CD14-positive monocyte (primary cell): ENCODE data around the gene FXYD1. TPM values are rescaled to one million over a fixed set of nuclear protein-coding genes. Genes with fewer than 3 reads are reported as not detected.

Experiments used
- DNase-seq, 3 donors: peaks; one replicate each; pipeline ENCODE4 v3.0.0-alpha.2; 2011 to 2022
- H2AFZ ChIP-seq: 2 replicates; pipeline ENCODE4 v1.6.0; 2012; ENCODE audit warnings: mild to moderate bottlenecking, low read depth, low read length, inconsistent platforms; ENCODE audit not compliant: insufficient read depth, poor library complexity, severe bottlenecking
- H3K27ac ChIP-seq, 2 donors: 1 replicate in 1 of 2; 2 replicates in 1 of 2; pipeline ENCODE4 v1.5.1; 2012 to 2013; ENCODE audit warnings: low read length in 2 of 2, control low read depth in 1 of 2, inconsistent platforms in 1 of 2, low read depth in 1 of 2, mild to moderate bottlenecking in 1 of 2
- H3K27me3 ChIP-seq, 2 donors: one replicate each; pipeline versions ENCODE4 v1.6.0 to v1.6.1; 2011 to 2013; ENCODE audit warnings: low read length in 2 of 2; ENCODE audit not compliant: control insufficient read depth in 2 of 2, insufficient read depth in 2 of 2
- H3K36me3 ChIP-seq, 2 donors: replicated peaks in 1 of 2; 1 replicate in 1 of 2; 2 replicates in 1 of 2; pipeline versions ENCODE4 v1.5.1 to v1.6.1; 2012 to 2013; ENCODE audit warnings: low read length in 2 of 2, control low read depth in 1 of 2, inconsistent platforms in 1 of 2, mild to moderate bottlenecking in 1 of 2; ENCODE audit not compliant: insufficient read depth in 2 of 2, control insufficient read depth in 1 of 2
- H3K4me1 ChIP-seq, 2 donors: 1 replicate in 1 of 2; 2 replicates in 1 of 2; pipeline versions ENCODE4 v1.5.1 to v1.6.1; 2012 to 2013; ENCODE audit warnings: low read length in 2 of 2, control low read depth in 1 of 2, inconsistent platforms in 1 of 2, mild to moderate bottlenecking in 1 of 2, moderate library complexity in 1 of 2; ENCODE audit not compliant: insufficient read depth in 2 of 2, control insufficient read depth in 1 of 2
- H3K4me2 ChIP-seq: replicated peaks from 2 replicates; pipeline ENCODE3; 2012; ENCODE audit warnings: low read length, moderate library complexity, mild to moderate bottlenecking; ENCODE audit not compliant: poor library complexity, severe bottlenecking; ENCODE audit errors: extremely low read depth
- H3K4me3 ChIP-seq, 3 experiments: fragments of 200-600 bp in 1 of 3; sonication (generic) in 1 of 3; replicated peaks in 1 of 3; 1 replicate in 2 of 3; 2 replicates in 1 of 3; pipeline ENCODE4 v1.5.1; 2011 to 2013; ENCODE audit warnings: low read length in 3 of 3, mild to moderate bottlenecking in 3 of 3, control low read depth in 2 of 3, low read depth in 2 of 3, inconsistent platforms in 1 of 3, moderate library complexity in 1 of 3
- H3K79me2 ChIP-seq: 2 replicates; pipeline ENCODE4 v1.6.0; 2012; ENCODE audit warnings: mild to moderate bottlenecking, control low read depth, inconsistent platforms, low read length, moderate library complexity; ENCODE audit not compliant: insufficient read depth
- H3K9ac ChIP-seq: 2 replicates; pipeline ENCODE4 v1.6.0; 2017; ENCODE audit warnings: low read length, mild to moderate bottlenecking; ENCODE audit not compliant: insufficient read depth, poor library complexity, severe bottlenecking
- H3K9me3 ChIP-seq, 2 donors: replicated peaks in 1 of 2; 1 replicate in 1 of 2; 2 replicates in 1 of 2; pipeline versions ENCODE4 v1.5.1 to v1.6.1; 2012 to 2013; ENCODE audit warnings: low read length in 2 of 2, control low read depth in 1 of 2; ENCODE audit not compliant: control insufficient read depth in 1 of 2, insufficient read depth in 1 of 2
- H4K20me1 ChIP-seq: 2 replicates; pipeline ENCODE4 v1.6.0; 2012; ENCODE audit warnings: mild to moderate bottlenecking, low read length, control low read depth, moderate library complexity; ENCODE audit not compliant: insufficient read depth
- H3K27ac Mint-ChIP-seq, 7 donors: one replicate each; pipeline ENCODE4 v1.8.0; 2020; ENCODE audit warnings: mild to moderate bottlenecking in 7 of 7, mixed read lengths in 7 of 7, moderate library complexity in 6 of 7, inconsistent platforms in 2 of 7
- H3K27me3 Mint-ChIP-seq, 3 donors: one replicate each; pipeline ENCODE4 v1.8.0; 2021 to 2022; ENCODE audit warnings: low read depth in 3 of 3, mild to moderate bottlenecking in 3 of 3, mixed read lengths in 3 of 3, moderate library complexity in 3 of 3, inconsistent platforms in 1 of 3
- H3K36me3 Mint-ChIP-seq, 2 donors: one replicate each; pipeline ENCODE4 v1.8.0; 2020; ENCODE audit warnings: mixed read lengths in 2 of 2, inconsistent platforms in 1 of 2, mild to moderate bottlenecking in 1 of 2
- H3K4me1 Mint-ChIP-seq: one replicate; pipeline ENCODE4 v1.8.0; 2020; ENCODE audit warnings: mild to moderate bottlenecking, mixed read lengths
- H3K4me3 Mint-ChIP-seq, 2 donors: one replicate each; pipeline ENCODE4 v1.8.0; 2020; ENCODE audit warnings: mild to moderate bottlenecking in 2 of 2, mixed read lengths in 2 of 2, moderate library complexity in 1 of 2
- H3K9me3 Mint-ChIP-seq, 7 donors: one replicate each; pipeline ENCODE4 v1.8.0; 2020 to 2022; ENCODE audit warnings: mixed read lengths in 7 of 7, mild to moderate bottlenecking in 6 of 7, moderate library complexity in 6 of 7, inconsistent platforms in 2 of 7
- WGBS: methylation state at CpG from one replicate; pipeline ENCODE4 v1.1.5; 2013; ENCODE audit warnings: missing lambda C conversion rate; ENCODE audit not compliant: insufficient coverage; 5-methylcytosine and 5-hydroxymethylcytosine counted together
- intact Hi-C, 2 donors: fragments of 100-400 bp; cut with micrococcal nuclease; formaldehyde crosslinking; loops; one replicate each; pipeline versions ENCODE4 v1.15.0 to v1.15.1; 2023
- polyA plus RNA-seq, 3 donors: library from polyadenylated mRNA; depleted of rRNA in 1 of 3; unstranded in 2 of 3; stranded (reverse) in 1 of 3; fragments of 300-500 nt in 2 of 3; fragments of >200 nt in 1 of 3; fragmentation: Illumina TruSeq in 2 of 3; gene quantifications; 1 replicate in 2 of 3; 2 replicates in 1 of 3; pipeline ENCODE4 v1.2.3, GENCODE V29; 2012 to 2021
- TF ChIP-seq, protein P1 (sequence below): fragments of 200-600 bp; IDR thresholded peaks from one replicate; pipeline ENCODE4 v1.8.0; 2022; ENCODE audit warnings: antibody characterized with exemption, mild to moderate bottlenecking

FXYD1 gene
- polyA plus RNA-seq, 3 donors, result 0.25 to 0.74 TPM; not detected in 1

DNA sequence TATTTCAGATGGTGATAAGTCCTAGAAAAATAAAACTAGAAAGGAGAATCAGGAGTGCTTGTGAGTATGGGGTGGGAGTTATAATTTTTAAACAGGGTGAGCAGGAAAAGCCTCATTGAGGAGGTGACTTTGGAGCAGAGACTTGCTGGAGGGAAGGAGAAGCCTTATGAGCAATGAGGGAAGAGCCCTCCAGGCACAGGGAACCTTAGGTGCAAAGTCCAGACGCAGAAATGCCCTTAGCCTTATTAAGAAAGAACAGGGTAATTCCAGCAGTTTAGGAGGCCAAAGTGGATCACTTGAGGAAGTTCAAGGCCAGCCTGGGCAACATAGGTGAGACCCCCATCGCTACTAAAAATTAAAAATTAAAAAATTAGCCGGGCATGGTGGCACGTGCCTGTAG, 44.0 kb upstream of the FXYD1 start:
- peaks cover 8% of the 10 kb centered on the region for H3K4me1 Mint-ChIP-seq
- intact Hi-C loops, result no loop called here
- H3K27me3 Mint-ChIP-seq, result peaks cover 5 to 11% (median 9%) of the 10 kb centered on the region in 3 donors
- DNase-seq, result no peak
- Histone ChIP-seq H3K9ac (no peak overlapping the region), H3K4me2 (no peak overlapping the region), H3K4me3 (no peak overlapping the region), H3K27me3 (peaks cover 0 to 6% of the 10 kb centered on the region in 2 donors), H3K79me2 (no peaks in the 10 kb centered on the region), H4K20me1 (no peaks in the 10 kb centered on the region), H3K4me1 (no peaks in the 10 kb centered on the region), H3K9me3 (no peaks in the 10 kb centered on the region), H3K27ac (no peak overlapping the region), H3K36me3 (no peaks in the 10 kb centered on the region), H2AFZ (no peak overlapping the region)
- TF ChIP-seq, protein P1, sequence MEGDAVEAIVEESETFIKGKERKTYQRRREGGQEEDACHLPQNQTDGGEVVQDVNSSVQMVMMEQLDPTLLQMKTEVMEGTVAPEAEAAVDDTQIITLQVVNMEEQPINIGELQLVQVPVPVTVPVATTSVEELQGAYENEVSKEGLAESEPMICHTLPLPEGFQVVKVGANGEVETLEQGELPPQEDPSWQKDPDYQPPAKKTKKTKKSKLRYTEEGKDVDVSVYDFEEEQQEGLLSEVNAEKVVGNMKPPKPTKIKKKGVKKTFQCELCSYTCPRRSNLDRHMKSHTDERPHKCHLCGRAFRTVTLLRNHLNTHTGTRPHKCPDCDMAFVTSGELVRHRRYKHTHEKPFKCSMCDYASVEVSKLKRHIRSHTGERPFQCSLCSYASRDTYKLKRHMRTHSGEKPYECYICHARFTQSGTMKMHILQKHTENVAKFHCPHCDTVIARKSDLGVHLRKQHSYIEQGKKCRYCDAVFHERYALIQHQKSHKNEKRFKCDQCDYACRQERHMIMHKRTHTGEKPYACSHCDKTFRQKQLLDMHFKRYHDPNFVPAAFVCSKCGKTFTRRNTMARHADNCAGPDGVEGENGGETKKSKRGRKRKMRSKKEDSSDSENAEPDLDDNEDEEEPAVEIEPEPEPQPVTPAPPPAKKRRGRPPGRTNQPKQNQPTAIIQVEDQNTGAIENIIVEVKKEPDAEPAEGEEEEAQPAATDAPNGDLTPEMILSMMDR, result no peak
- no peak overlapping the region for H3K4me3 Mint-ChIP-seq
- H3K9me3 Mint-ChIP-seq, result no peaks in the 10 kb centered on the region
- WGBS, result 98% methylated on average over 4 of the region's 4 CpGs
- H3K36me3 Mint-ChIP-seq, result no peaks in the 10 kb centered on the region
- no peak overlapping the region for H3K27ac Mint-ChIP-seq

DNA sequence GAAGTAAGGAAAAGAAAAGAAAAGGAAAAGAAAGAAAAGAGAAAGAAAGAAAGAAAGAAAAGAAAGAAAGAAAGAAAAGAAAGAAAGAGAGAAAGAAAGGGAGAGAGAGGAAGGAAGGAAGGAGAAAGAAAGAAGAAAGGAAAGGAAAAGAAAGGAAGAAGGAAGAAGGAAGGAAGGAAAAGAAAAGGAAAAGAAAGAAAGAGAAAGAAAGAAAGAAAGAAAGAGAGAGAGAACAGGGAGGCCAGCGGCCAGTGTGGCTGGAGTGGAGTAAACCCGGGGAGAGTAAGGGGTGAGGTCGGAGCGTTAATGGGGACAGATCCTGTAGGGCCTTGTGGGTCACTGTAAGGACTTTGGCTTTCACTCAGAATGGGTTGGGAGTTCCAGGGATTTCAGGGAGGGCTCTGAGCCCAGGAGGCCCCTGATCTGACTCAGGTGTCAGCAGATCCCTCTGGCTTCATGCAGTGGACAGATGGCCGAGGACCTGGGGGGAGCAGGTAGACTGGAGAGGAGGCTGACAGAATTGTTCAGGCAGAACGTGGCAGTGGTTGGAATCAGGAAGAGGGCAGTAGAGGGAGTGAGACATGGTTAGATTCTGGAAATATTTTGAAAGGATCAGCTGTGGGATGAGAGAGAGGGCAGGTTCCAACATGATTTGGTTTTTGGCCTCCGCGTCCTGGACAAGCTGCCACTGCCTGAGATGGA, 42.8 kb upstream of the FXYD1 start:
- Mint-ChIP-seq H3K4me3 (no peak overlapping the region), H3K27me3 (peaks cover 5 to 6% (median 5%) of the 10 kb centered on the region in 3 donors), H3K4me1 (no peaks in the 10 kb centered on the region), H3K36me3 (no peaks in the 10 kb centered on the region), H3K27ac (no peak overlapping the region), H3K9me3 (peaks cover 0 to 2% (median 0%) of the 10 kb centered on the region in 7 donors)
- intact Hi-C loops, result no loop called here
- WGBS, result 89% methylated on average over 8 of the region's 8 CpGs
- Histone ChIP-seq H3K27ac (no peak overlapping the region), H3K4me3 (no peak overlapping the region), H3K79me2 (no peaks in the 10 kb centered on the region), H3K9ac (no peak overlapping the region), H2AFZ (no peak overlapping the region), H3K4me1 (no peaks in the 10 kb centered on the region), H4K20me1 (no peaks in the 10 kb centered on the region), H3K4me2 (no peak overlapping the region), H3K9me3 (no peaks in the 10 kb centered on the region), H3K27me3 (peaks cover 0 to 3% of the 10 kb centered on the region in 2 donors), H3K36me3 (no peaks in the 10 kb centered on the region)
- TF ChIP-seq, protein P1, result no peak
- no peak for DNase-seq
